Spinal cord (tissue), 10 donors: ENCODE data around the gene TPRX1. TPM values are rescaled to one million over a fixed set of nuclear protein-coding genes. Genes with fewer than 3 reads are reported as not detected.
"Not testable (repeated sequence)": the region's sequence is repeated elsewhere in the genome, so short reads cannot be mapped to it uniquely, and the experiment has no call there.

Experiments
- DNase-seq, 6 donors: peaks; one replicate each; pipeline versions ENCODE4 v3.0.0 to v3.0.0-alpha.2; 2013 to 2015; ENCODE audit warnings: low spot score in 6 of 6, low read depth in 4 of 6
- H3K27ac ChIP-seq: one replicate; pipeline ENCODE4 v1.5.1; 2013; ENCODE audit warnings: low read depth, low read length, control low read depth
- H3K27me3 ChIP-seq: one replicate; pipeline ENCODE4 v1.6.1; 2013; ENCODE audit warnings: low read length; ENCODE audit not compliant: control insufficient read depth, insufficient read depth
- H3K36me3 ChIP-seq: one replicate; pipeline ENCODE4 v1.6.1; 2013; ENCODE audit warnings: low read length; ENCODE audit not compliant: control insufficient read depth, insufficient read depth
- H3K4me1 ChIP-seq: one replicate; pipeline ENCODE4 v1.6.1; 2013; ENCODE audit warnings: low read length; ENCODE audit not compliant: control insufficient read depth, insufficient read depth
- H3K4me3 ChIP-seq: one replicate; pipeline ENCODE4 v1.5.1; 2013; ENCODE audit warnings: low read depth, low read length, control low read depth
- H3K9me3 ChIP-seq: one replicate; pipeline ENCODE4 v1.6.1; 2013; ENCODE audit warnings: low read length; ENCODE audit not compliant: control insufficient read depth, insufficient read depth
- WGBS: methylation state at CpG from one replicate; pipeline ENCODE4 v1.1.5; 2013; ENCODE audit warnings: missing lambda C conversion rate; ENCODE audit not compliant: insufficient coverage; 5-methylcytosine and 5-hydroxymethylcytosine counted together
- polyA plus RNA-seq, 2 donors: library from polyadenylated mRNA; unstranded; fragments of 120-200 nt; gene quantifications; one replicate each; pipeline ENCODE4 v1.2.1, GENCODE V29; 2013; ENCODE audit not compliant: insufficient read length in 2 of 2
- total RNA-seq, 2 donors: library from RNA; depleted of rRNA in 1 of 2; stranded (reverse); fragments of 120-200 nt in 1 of 2; fragments of >200 nt in 1 of 2; gene quantifications; one replicate each; pipeline versions ENCODE4 v1.2.3 to v1.2.4, GENCODE V29; 2013 to 2014
- donor health status: healthy.

The TPRX1 gene
- total and polyA plus RNA-seq, 4 donors, result not detected

DNA sequence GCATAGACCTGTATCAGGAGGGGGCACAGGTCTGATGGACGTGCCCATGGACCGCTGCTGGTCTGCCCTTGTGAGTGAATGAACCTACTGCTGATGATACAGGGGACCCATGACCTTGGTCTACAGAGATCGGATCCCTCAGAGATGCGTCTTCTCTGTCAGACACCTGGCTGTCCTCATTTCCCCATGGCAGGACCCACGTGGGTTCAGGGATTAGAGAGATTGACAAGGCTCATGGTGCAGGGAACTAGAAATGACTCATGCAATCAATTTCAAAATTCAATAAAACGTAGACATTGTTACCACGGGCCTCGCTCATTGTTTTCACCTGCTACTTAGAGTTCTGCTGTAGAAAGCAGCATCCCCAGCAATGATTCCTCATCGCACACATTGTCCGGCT lies 962 bp upstream of the TPRX1 start:
- no peaks in the 10 kb centered on the region for H3K4me1 ChIP-seq
- H3K36me3 ChIP-seq, result peaks cover 3% of the 10 kb centered on the region
- no peak for DNase-seq
- H3K4me3 ChIP-seq, result no peak overlapping the region
- H3K9me3 ChIP-seq, result no peaks in the 10 kb centered on the region
- WGBS, result 86% methylated on average over 8 of the region's 10 CpGs
- no peaks in the 10 kb centered on the region for H3K27me3 ChIP-seq
- no peak overlapping the region for H3K27ac ChIP-seq

DNA sequence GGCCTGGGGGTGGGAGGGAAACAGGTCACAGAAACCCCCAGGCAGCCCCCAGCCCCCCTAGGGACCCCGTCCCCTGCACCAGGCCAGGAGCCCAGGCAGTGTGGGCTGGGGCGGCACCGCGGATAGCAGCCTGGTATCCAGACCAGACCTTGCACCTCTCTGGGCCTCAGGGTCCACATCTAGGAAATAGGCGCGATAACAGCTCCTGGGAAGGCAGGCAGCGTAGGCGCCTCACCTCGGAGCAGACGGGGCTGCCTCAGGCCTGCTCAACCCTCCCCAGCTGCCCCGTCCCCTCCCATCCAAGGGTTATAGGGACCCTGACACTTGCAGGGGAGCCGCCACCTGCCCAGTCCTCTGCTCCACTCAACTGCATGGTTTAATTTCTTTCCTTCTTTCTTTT lies 680 bp downstream of the TPRX1 start:
- not testable (repeated sequence) for H3K9me3 ChIP-seq, H3K36me3 ChIP-seq, DNase-seq, H3K27me3 ChIP-seq, H3K4me3 ChIP-seq, H3K27ac ChIP-seq, H3K4me1 ChIP-seq
- no CpG with 5 or more reads among the region's 12 CpGs for WGBS

DNA sequence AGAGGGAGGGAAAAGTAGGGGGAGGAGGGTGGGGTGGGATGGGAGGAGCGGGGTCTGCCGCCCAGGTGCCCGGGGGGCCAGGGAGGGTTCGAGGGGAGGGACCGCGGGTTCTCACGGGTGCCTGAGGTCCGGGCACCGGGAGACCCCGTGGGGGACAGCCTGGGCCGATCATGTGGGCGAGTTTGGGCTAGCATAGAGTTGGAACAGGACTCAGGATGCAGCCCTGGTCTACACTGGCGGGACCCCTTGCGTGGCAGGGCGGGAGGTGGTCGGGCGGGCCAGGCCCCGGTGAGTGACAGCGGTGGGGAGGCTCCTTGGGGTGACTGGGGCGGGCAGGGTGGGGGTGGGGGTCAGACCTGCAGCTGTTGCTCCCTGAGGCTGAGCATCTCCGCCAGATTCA lies 1.2 kb downstream of the TPRX1 start:
- not testable (repeated sequence) for H3K27me3 ChIP-seq, H3K4me3 ChIP-seq, H3K4me1 ChIP-seq, H3K9me3 ChIP-seq, H3K36me3 ChIP-seq, H3K27ac ChIP-seq, DNase-seq
- WGBS, result 60% methylated on average over 11 of the region's 21 CpGs

GRCh38 chr19:47802521-47803043 lies 1.8 kb downstream of the TPRX1 start:
- Histone ChIP-seq H3K9me3 (no peaks in the 10 kb centered on the region), H3K27me3 (no peaks in the 10 kb centered on the region), H3K36me3 (peaks cover 3% of the 10 kb centered on the region), H3K4me1 (no peaks in the 10 kb centered on the region), H3K4me3 (no peak overlapping the region), H3K27ac (no peak overlapping the region)
- no peak for DNase-seq
- 85% methylated on average over 9 of the region's 25 CpGs for WGBS

DNA sequence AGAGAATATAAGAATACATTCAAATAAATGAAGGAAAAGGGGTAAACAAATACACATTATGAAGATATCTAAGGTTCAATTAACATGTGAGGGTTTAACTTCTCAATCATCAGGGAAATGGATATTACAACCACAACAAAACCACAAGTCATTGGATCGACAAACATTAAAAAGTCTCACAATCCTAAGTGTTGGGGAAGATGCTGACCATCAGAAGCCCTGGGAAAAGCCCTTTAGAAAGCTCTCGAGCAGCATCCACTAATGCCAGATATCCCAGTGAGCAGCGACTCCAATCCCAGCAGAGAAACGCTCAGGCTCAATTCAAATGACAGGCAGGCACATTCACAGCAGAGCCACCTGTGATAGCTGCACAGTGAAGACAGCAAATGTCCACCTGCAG lies 3.1 kb downstream of the TPRX1 start:
- no peak overlapping the region for H3K4me3 ChIP-seq
- no peaks in the 10 kb centered on the region for H3K27me3 ChIP-seq
- H3K9me3 ChIP-seq, result no peaks in the 10 kb centered on the region
- H3K4me1 ChIP-seq, result no peaks in the 10 kb centered on the region
- H3K27ac ChIP-seq, result no peak overlapping the region
- peaks cover 3% of the 10 kb centered on the region for H3K36me3 ChIP-seq
- WGBS, result 100% methylated on average over 2 of the region's 4 CpGs
- DNase-seq, result no peak

DNA sequence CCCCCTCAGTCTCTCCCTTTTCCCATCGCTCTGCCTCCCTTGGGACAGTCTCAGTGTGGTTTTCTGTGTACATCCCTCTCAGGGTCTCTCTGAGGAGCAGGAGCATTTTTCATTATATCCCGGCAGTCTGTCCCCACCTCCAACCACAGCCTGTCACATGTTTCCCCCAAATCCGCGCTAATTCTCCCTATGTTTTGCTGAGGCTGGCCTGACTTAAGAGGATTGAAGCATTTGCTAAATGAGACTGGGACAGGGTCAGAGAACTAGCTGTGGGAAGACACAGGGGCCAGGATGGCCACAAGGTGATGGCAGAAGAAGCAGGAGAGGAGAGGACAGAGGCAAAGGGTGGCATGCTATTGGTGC lies 5.5 kb downstream of the TPRX1 start:
- H3K36me3 ChIP-seq, result peaks cover 3% of the 10 kb centered on the region
- WGBS, result 86% methylated on average over 1 of the region's 4 CpGs
- H3K27me3 ChIP-seq, result no peaks in the 10 kb centered on the region
- no peak overlapping the region for H3K27ac ChIP-seq
- no peak overlapping the region for H3K4me3 ChIP-seq
- no peaks in the 10 kb centered on the region for H3K4me1 ChIP-seq
- no peak for DNase-seq
- H3K9me3 ChIP-seq, result no peaks in the 10 kb centered on the region

- WGBS, result 70% methylated on average over 11 of the region's 14 CpGs
Measured at GRCh38 chr19:47797996-47798903, 6.1 kb downstream of the TPRX1 start.

DNA sequence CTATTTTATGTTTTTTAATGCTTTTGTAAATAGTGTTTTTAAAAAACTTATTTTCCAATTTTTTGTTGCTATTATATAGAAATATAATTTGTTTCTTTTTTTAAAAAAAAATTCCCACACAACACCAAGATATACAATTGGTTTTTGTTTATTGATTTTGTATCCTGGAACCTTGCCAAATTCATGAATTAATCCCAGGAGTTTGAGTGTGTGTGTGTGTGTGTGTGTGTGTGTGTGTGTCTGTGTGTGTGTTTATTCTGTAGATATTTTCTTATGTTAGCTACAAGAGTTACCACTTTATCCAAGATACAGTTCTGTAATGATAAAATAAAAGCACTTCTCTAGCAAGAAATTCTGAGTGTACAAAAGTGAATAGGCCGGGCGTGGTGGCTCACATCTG lies 7.6 kb downstream of the TPRX1 start:
- no peaks in the 10 kb centered on the region for H3K36me3 ChIP-seq
- DNase-seq, result no peak
- no peaks in the 10 kb centered on the region for H3K9me3 ChIP-seq
- no peaks in the 10 kb centered on the region for H3K27me3 ChIP-seq
- no peak overlapping the region for H3K4me3 ChIP-seq
- no peak overlapping the region for H3K27ac ChIP-seq
- no peaks in the 10 kb centered on the region for H3K4me1 ChIP-seq
- WGBS, result 95% methylated on average over 2 of the region's 2 CpGs

More at GRCh38 chr19:47797996-47798903, 6.1 kb downstream of the TPRX1 start:
- Histone ChIP-seq H3K9me3 (no peaks in the 10 kb centered on the region), H3K4me1 (no peaks in the 10 kb centered on the region), H3K27me3 (no peaks in the 10 kb centered on the region), H3K27ac (no peak overlapping the region), H3K4me3 (no peak overlapping the region), H3K36me3 (peaks cover 3% of the 10 kb centered on the region)
- DNase-seq, result no peak

DNA sequence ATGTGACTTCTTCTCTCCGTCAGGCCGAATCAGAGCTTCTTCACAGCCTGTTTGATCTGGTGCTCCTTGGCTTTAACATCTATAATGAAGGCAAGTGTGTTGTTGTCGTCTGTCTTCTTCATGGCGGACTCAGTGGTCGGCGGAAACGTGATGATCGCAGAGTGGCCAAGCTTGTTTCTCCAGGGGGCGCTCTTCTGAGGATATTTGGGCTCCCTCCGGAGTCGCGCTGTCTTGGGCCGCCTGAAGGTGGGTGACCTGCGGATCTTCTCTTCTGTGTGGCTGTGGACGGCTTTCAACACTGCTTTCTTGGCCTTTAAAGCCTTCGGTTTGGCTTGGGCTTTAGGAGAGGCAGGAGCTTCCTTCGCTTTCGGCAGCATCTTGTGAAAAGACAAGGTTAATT lies 9.8 kb downstream of the TPRX1 start:
- no peak overlapping the region for H3K4me3 ChIP-seq
- no peaks in the 10 kb centered on the region for H3K9me3 ChIP-seq
- no peak overlapping the region for H3K27ac ChIP-seq
- no peaks in the 10 kb centered on the region for H3K27me3 ChIP-seq
- H3K4me1 ChIP-seq, result peaks cover 5% of the 10 kb centered on the region
- no peak for DNase-seq
- no peaks in the 10 kb centered on the region for H3K36me3 ChIP-seq
- 84% methylated on average over 16 of the region's 18 CpGs for WGBS

- no peak overlapping the region for H3K27ac ChIP-seq
- no CpG with 5 or more reads among the region's 1 CpG for WGBS
- no peak overlapping the region for H3K4me3 ChIP-seq
- no peak for DNase-seq
- H3K9me3 ChIP-seq, result no peaks in the 10 kb centered on the region
- H3K36me3 ChIP-seq, result peaks cover 9% of the 10 kb centered on the region
- H3K27me3 ChIP-seq, result no peaks in the 10 kb centered on the region
- peaks cover 5% of the 10 kb centered on the region for H3K4me1 ChIP-seq
Measured at GRCh38 chr19:47792616-47793015, 11.7 kb downstream of the TPRX1 start.
